KMS-11 (cell line): Measurements from ENCODE around the gene FAM107B.

Experiments used
- H2AFZ ChIP-seq: fragments of 200-600 bp; sonication (generic); 2 replicates; pipeline ENCODE4 v1.6.1; 2016; ENCODE audit warnings: antibody characterized with exemption, mixed run types, low read depth
- H3K27ac ChIP-seq: fragments of 200-600 bp; sonication (generic); 2 replicates; pipeline ENCODE4 v1.6.1; 2016; ENCODE audit warnings: mild to moderate bottlenecking, mixed run types
- H3K27me3 ChIP-seq: fragments of 200-600 bp; sonication (generic); 2 replicates; pipeline ENCODE4 v1.6.1; 2017; ENCODE audit warnings: mild to moderate bottlenecking, low read depth, mixed run types, moderate library complexity; ENCODE audit not compliant: insufficient read depth
- H3K36me3 ChIP-seq: fragments of 200-600 bp; sonication (generic); 2 replicates; pipeline ENCODE4 v1.6.1; 2017; ENCODE audit warnings: mild to moderate bottlenecking, mixed run types; ENCODE audit not compliant: insufficient read depth
- H3K4me1 ChIP-seq: fragments of 200-600 bp; sonication (generic); 2 replicates; pipeline ENCODE4 v1.6.1; 2016; ENCODE audit warnings: mild to moderate bottlenecking, low read depth, mixed run types; ENCODE audit not compliant: poor library complexity, severe bottlenecking
- H3K4me2 ChIP-seq: fragments of 200-600 bp; sonication (generic); 2 replicates; pipeline ENCODE4 v1.7.0; 2016; ENCODE audit warnings: mild to moderate bottlenecking, mixed run types
- H3K4me3 ChIP-seq: fragments of 200-600 bp; sonication (generic); IDR thresholded peaks from 2 replicates; pipeline ENCODE4 v1.6.1; 2017; ENCODE audit warnings: low read depth, low read length, mixed read lengths; ENCODE audit not compliant: insufficient read depth
- H3K79me2 ChIP-seq: fragments of 200-600 bp; sonication (generic); 2 replicates; pipeline ENCODE4 v1.6.1; 2016; ENCODE audit warnings: low read depth, mixed run types; ENCODE audit not compliant: insufficient read depth
- H3K9ac ChIP-seq: fragments of 200-600 bp; sonication (generic); 2 replicates; pipeline ENCODE4 v1.6.1; 2016; ENCODE audit warnings: mild to moderate bottlenecking, mixed run types
- H4K20me1 ChIP-seq: fragments of 200-600 bp; sonication (generic); 2 replicates; pipeline ENCODE4 v1.6.1; 2016; ENCODE audit warnings: mild to moderate bottlenecking, mixed run types; ENCODE audit not compliant: insufficient read depth
- TF ChIP-seq, protein P1 (sequence below): fragments of 200-600 bp; sonication (generic); conservative IDR thresholded peaks from 2 replicates; pipeline ENCODE4 v1.6.1; 2017; ENCODE audit warnings: low read depth, mild to moderate bottlenecking, antibody characterized with exemption, low read length, moderate library complexity, mixed read lengths

FAM107B gene

GRCh38 chr10:14531974-14532373 is 242.7 kb downstream of the FAM107B start:
- H3K27me3 ChIP-seq, result no peaks in the 10 kb centered on the region
- no peak overlapping the region for H2AFZ ChIP-seq
- no peak overlapping the region for H3K27ac ChIP-seq
- H3K9ac ChIP-seq, result no peak overlapping the region
- no peaks in the 10 kb centered on the region; the same call in 1 of the 2 replicates for H3K36me3 ChIP-seq
- H4K20me1 ChIP-seq, result no peaks in the 10 kb centered on the region
- TF ChIP-seq, protein P1, sequence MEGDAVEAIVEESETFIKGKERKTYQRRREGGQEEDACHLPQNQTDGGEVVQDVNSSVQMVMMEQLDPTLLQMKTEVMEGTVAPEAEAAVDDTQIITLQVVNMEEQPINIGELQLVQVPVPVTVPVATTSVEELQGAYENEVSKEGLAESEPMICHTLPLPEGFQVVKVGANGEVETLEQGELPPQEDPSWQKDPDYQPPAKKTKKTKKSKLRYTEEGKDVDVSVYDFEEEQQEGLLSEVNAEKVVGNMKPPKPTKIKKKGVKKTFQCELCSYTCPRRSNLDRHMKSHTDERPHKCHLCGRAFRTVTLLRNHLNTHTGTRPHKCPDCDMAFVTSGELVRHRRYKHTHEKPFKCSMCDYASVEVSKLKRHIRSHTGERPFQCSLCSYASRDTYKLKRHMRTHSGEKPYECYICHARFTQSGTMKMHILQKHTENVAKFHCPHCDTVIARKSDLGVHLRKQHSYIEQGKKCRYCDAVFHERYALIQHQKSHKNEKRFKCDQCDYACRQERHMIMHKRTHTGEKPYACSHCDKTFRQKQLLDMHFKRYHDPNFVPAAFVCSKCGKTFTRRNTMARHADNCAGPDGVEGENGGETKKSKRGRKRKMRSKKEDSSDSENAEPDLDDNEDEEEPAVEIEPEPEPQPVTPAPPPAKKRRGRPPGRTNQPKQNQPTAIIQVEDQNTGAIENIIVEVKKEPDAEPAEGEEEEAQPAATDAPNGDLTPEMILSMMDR, result no peak
- no peak overlapping the region for H3K4me3 ChIP-seq
- H3K4me1 ChIP-seq, result peaks cover 10% of the 10 kb centered on the region
- no peaks in the 10 kb centered on the region for H3K79me2 ChIP-seq
- H3K4me2 ChIP-seq, result no peak overlapping the region

DNA sequence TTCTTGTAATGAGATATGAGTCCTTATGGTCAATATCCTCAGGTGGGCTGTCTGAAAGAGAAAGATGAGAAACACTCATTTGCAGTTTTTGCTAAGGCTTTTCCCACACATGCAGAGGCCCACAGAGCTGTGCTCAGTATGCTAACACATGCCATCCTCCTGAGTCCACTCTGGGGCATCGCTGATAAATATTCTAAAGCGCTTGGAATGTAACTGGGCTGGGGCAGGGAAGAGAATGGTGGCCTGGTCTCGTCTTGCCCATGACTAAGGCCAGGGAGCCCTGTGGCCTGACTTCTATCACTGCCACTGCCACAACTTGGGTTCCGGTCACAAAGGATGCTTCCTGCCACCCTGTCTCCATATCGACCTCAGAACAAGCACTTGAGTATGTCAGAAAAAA is 244.2 kb downstream of the FAM107B start:
- Histone ChIP-seq H4K20me1 (no peaks in the 10 kb centered on the region), H3K9ac (no peak overlapping the region), H3K4me3 (no peak overlapping the region), H3K4me1 (peaks cover 10% of the 10 kb centered on the region), H3K4me2 (no peak overlapping the region), H3K27me3 (no peaks in the 10 kb centered on the region), H3K27ac (no peak overlapping the region), H3K36me3 (no peaks in the 10 kb centered on the region; the same call in 1 of the 2 replicates), H3K79me2 (no peaks in the 10 kb centered on the region), H2AFZ (no peak overlapping the region)
- TF ChIP-seq, protein P1, result no peak

DNA sequence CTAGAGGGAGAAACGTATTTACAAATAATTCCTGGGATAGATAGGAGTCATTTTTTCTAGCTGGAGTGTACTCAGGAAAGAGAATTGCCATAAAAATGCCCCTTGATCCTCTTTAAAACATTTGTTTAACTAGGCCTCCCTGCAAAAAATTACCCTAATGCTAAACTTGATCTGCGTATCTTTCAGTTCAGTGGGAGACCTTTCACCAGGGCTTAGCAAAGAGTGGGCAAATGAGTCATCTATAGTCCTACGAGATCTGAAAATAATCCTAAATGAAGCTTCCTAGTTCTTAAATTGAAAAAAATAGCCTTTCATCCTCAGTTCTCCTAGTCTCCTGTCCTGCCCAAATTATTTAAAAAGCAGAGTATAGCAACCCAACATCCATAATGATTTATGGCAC is 245.3 kb downstream of the FAM107B start:
- no peaks in the 10 kb centered on the region for H3K79me2 ChIP-seq
- H3K27ac ChIP-seq, result no peak overlapping the region
- no peak overlapping the region for H3K4me3 ChIP-seq
- peaks cover 10% of the 10 kb centered on the region for H3K4me1 ChIP-seq
- no peak overlapping the region for H3K9ac ChIP-seq
- no peaks in the 10 kb centered on the region for H4K20me1 ChIP-seq
- TF ChIP-seq, protein P1, result no peak
- no peak overlapping the region for H3K4me2 ChIP-seq
- H3K36me3 ChIP-seq, result no peaks in the 10 kb centered on the region; the same call in 1 of the 2 replicates
- no peaks in the 10 kb centered on the region for H3K27me3 ChIP-seq
- no peak overlapping the region for H2AFZ ChIP-seq

GRCh38 chr10:14528450-14528849 is 246.2 kb downstream of the FAM107B start:
- H3K79me2 ChIP-seq, result no peaks in the 10 kb centered on the region
- H2AFZ ChIP-seq, result no peak overlapping the region
- H3K9ac ChIP-seq, result no peak overlapping the region
- no peaks in the 10 kb centered on the region for H3K27me3 ChIP-seq
- H3K4me1 ChIP-seq, result peaks cover 10% of the 10 kb centered on the region
- H3K4me2 ChIP-seq, result no peak overlapping the region
- H3K4me3 ChIP-seq, result no peak overlapping the region
- TF ChIP-seq, protein P1, result no peak
- H3K36me3 ChIP-seq, result no peaks in the 10 kb centered on the region; the same call in 1 of the 2 replicates
- H3K27ac ChIP-seq, result no peak overlapping the region
- no peaks in the 10 kb centered on the region for H4K20me1 ChIP-seq

DNA sequence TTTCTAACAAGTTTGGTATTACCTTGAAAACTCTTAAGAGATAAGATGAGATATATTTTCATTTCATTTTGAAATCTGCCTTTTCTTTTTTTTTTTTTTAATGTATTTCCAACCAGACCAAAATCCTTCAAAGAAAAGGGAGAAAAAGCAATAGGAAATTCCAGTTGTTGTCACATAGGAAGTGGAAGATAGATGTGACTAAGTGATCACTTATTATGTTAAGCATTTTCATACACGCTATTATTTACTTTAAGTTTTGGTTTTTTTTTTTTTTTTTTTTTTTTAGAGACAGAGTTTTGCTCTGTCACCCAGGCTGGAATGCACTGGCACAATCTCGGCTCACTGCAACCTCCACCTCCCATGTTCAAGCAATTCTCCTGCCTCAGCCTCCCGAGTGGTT is 246.8 kb downstream of the FAM107B start:
- H2AFZ ChIP-seq, result no peak overlapping the region
- no peaks in the 10 kb centered on the region for H3K27me3 ChIP-seq
- no peaks in the 10 kb centered on the region; the same call in 1 of the 2 replicates for H3K36me3 ChIP-seq
- H3K4me1 ChIP-seq, result peaks cover 10% of the 10 kb centered on the region
- no peaks in the 10 kb centered on the region for H4K20me1 ChIP-seq
- no peak overlapping the region for H3K4me3 ChIP-seq
- TF ChIP-seq, protein P1, result no peak
- H3K27ac ChIP-seq, result no peak overlapping the region
- no peaks in the 10 kb centered on the region for H3K79me2 ChIP-seq
- H3K4me2 ChIP-seq, result no peak overlapping the region; the same call in 1 of the 2 replicates
- no peak overlapping the region for H3K9ac ChIP-seq
